ENCODE measurements around the gene SVEP1. TPM values are rescaled to one million over a fixed set of nuclear protein-coding genes. Genes with fewer than 3 reads are reported as not detected.
A peak's percentile ranks its signal among the peaks of the same experiment; 100 is the strongest.

Gene SVEP1
- 0.56 and 0.74 TPM in 2 replicates for total RNA-seq (ENCODE audit: low replicate concordance)

DNA sequence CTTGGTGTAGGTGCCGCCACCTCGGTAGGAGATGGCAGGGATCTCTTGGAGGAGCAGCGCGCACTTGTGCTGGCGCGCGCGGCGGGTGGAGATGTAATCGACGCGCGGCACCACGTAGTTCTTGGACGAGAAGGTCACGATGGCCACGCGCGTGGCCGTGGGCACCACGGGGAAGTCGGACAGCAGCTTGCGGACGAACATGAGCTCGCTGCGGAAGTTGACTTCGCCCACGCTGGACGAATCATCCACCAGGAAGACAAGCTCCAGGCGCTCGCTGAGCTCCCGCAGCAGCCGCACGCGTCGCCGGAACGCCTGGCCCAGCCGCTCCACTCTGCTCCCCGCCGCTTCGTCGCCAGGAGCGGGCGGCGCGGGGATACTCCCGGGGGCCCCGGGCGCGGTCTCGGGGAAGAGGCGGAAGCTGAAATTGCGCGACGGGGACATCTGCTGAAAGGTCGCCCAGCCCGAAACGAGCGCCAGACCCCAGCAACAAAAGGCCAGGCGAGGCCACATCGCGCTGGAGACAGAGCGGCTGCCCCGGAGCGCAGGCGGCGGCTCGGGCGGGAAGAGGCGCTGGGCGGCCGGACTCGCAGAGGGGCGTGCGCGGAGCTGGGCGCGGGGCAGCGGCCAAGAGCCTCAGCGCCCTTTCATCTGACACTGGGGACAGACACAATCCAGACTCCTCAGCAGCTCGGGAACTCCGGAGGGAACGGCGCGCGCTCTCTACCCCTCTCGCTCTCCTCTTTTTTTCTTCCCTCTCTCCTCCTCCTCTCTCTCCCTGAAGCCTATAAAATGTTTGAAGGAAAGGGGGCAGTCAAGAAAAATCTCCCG is at the start of gene SVEP1:
Gene SVEP1, minus strand, starts transcription at position 708 of the 828 bp plus-strand sequence. Its CDS starts 198 bp downstream, at position 510.
- Mint-ChIP-seq H3K9me3 (peaks cover 3% of the 10 kb centered on the region), H3K4me1 (peaks cover 18% of the 10 kb centered on the region), H3K27ac (peak within 1 kb of the TSS; percentile 85), H3K27me3 (ENCODE audit: insufficient read depth, low read depth) (peaks cover 15% of the 10 kb centered on the region), H3K36me3 (no peaks in the 10 kb centered on the region), H3K4me3 (peak within 1 kb of the TSS; percentile 91)
- Histone ChIP-seq H3K27ac (no peak within 1 kb of the TSS), H4K20me1 (ENCODE audit: low read depth) (peaks cover 2% of the 10 kb centered on the region), H3K9me3 (ENCODE audit: low read depth) (no peaks in the 10 kb centered on the region), H3F3A (ENCODE audit: low read depth) (no peaks in the 10 kb centered on the region), H2AFZ (replicated peaks) (peak within 1 kb of the TSS; percentile 90), H3K79me2 (ENCODE audit: low read depth) (no peaks in the 10 kb centered on the region), H3K9ac (no peak within 1 kb of the TSS), H3K4me2 (peak within 1 kb of the TSS; percentile 89), H3K36me3 (no peaks in the 10 kb centered on the region), H3K4me3 (peak within 1 kb of the TSS; percentile 61), H3K4me1 (peaks cover 7% of the 10 kb centered on the region), H3K27me3 (peaks cover 53% of the 10 kb centered on the region)
- TF ChIP-seq, protein P1, sequence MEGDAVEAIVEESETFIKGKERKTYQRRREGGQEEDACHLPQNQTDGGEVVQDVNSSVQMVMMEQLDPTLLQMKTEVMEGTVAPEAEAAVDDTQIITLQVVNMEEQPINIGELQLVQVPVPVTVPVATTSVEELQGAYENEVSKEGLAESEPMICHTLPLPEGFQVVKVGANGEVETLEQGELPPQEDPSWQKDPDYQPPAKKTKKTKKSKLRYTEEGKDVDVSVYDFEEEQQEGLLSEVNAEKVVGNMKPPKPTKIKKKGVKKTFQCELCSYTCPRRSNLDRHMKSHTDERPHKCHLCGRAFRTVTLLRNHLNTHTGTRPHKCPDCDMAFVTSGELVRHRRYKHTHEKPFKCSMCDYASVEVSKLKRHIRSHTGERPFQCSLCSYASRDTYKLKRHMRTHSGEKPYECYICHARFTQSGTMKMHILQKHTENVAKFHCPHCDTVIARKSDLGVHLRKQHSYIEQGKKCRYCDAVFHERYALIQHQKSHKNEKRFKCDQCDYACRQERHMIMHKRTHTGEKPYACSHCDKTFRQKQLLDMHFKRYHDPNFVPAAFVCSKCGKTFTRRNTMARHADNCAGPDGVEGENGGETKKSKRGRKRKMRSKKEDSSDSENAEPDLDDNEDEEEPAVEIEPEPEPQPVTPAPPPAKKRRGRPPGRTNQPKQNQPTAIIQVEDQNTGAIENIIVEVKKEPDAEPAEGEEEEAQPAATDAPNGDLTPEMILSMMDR (IDR thresholded peaks at IDR 0.05) = no peak
- peak; percentile 31 for TF ChIP-seq EZH2phosphoT487 (IDR thresholded peaks at IDR 0.05)
- peak; percentile 83 for TF ChIP-seq EZH2 (IDR thresholded peaks at IDR 0.05)
- DNase-seq (ENCODE audit: low spot score) = peak; percentile 75

DNA sequence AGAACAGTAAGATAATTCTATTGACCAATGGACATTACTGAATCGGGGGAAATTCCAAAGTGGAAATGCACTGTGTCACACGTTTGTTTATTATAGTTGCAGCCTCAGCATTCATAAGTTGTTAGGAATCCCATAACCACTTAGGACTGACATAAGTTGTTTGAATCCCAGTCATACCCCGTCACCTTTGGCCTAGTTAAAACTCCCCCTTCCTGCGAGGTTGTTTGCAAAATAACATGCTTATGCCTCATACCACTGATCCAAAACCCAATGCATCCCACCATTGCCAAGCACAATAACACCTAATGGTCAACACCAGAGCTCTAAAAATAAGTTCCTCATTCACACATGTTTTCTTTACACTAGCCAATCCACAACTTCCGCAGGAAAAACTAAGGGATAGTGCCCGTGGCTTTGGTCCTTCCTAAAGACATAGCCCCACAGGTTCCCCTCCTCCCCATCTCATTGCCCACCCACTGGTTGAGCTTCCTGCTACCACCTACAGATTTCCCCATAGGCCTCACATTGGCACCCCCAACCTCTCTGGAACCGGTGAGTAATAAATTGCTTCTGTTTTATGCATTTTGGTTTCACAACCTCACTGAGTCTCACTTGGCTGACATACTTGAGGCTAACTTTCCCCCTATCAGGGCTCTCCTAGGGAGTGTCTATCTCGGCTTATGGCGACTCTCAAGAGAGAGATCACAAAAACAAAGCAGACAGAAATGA is 46.7 kb upstream of the SVEP1 start:
- Histone ChIP-seq H3K9ac (no peak overlapping the region), H2AFZ (replicated peaks) (no peak overlapping the region), H3K36me3 (no peaks in the 10 kb centered on the region), H3K9me3 (ENCODE audit: low read depth) (no peaks in the 10 kb centered on the region), H3K4me3 (no peak overlapping the region), H3K79me2 (ENCODE audit: low read depth) (no peaks in the 10 kb centered on the region), H3K4me2 (no peak overlapping the region), H4K20me1 (ENCODE audit: low read depth) (no peaks in the 10 kb centered on the region), H3K27ac (no peak overlapping the region), H3K27me3 (no peaks in the 10 kb centered on the region), H3F3A (ENCODE audit: low read depth) (no peaks in the 10 kb centered on the region), H3K4me1 (no peaks in the 10 kb centered on the region)
- H3K4me3 Mint-ChIP-seq = no peak overlapping the region
- H3K36me3 Mint-ChIP-seq = no peaks in the 10 kb centered on the region
- TF ChIP-seq EZH2 (IDR thresholded peaks at IDR 0.05) (no peak), EZH2phosphoT487 (IDR thresholded peaks at IDR 0.05) (no peak)
- TF ChIP-seq, protein P1 (IDR thresholded peaks at IDR 0.05) = no peak
- no peak for DNase-seq (ENCODE audit: low spot score)
- H3K27ac Mint-ChIP-seq = no peak overlapping the region
- H3K4me1 Mint-ChIP-seq = no peaks in the 10 kb centered on the region
- H3K27me3 Mint-ChIP-seq (ENCODE audit: insufficient read depth, low read depth) = no peaks in the 10 kb centered on the region
- H3K9me3 Mint-ChIP-seq = peaks cover 2% of the 10 kb centered on the region

DNA sequence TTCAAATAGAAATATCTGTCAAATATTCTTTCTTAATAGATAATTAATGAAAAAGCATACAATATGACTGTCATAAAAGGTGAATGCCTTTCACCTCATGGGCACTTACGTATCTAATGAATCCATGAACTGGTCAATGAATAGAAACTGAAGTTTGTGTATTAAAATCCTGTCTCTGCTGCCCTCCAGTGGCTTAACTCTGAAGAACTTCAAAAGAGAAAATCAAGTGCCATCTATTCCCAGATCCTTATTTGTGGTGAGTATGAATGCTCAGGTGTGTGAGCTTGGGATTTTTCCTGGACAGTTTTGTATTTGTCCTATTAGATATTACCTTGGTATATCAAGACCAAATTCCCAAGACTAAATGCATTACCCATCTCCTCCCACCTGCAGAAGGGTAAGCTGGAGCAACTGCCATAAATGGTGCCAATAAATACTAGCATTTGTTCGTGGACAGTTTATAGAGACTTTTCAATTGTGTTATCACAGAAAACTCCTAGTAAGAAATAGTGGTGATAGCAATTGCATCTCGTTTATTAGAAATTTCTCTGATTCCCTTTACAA is 44.0 kb upstream of the SVEP1 start:
- Histone ChIP-seq H3K4me2 (no peak overlapping the region), H3K9ac (no peak overlapping the region), H3K79me2 (ENCODE audit: low read depth) (no peaks in the 10 kb centered on the region), H4K20me1 (ENCODE audit: low read depth) (no peaks in the 10 kb centered on the region), H3K36me3 (no peaks in the 10 kb centered on the region), H2AFZ (replicated peaks) (no peak overlapping the region), H3K27me3 (no peaks in the 10 kb centered on the region), H3K4me3 (no peak overlapping the region), H3F3A (ENCODE audit: low read depth) (no peaks in the 10 kb centered on the region), H3K9me3 (ENCODE audit: low read depth) (no peaks in the 10 kb centered on the region), H3K27ac (no peak overlapping the region), H3K4me1 (no peaks in the 10 kb centered on the region)
- TF ChIP-seq EZH2 (IDR thresholded peaks at IDR 0.05) = no peak
- TF ChIP-seq, protein P1 (IDR thresholded peaks at IDR 0.05) = peak; percentile 77
- DNase-seq (ENCODE audit: low spot score) = peak; percentile 67
- Mint-ChIP-seq H3K36me3 (no peaks in the 10 kb centered on the region), H3K27me3 (ENCODE audit: insufficient read depth, low read depth) (no peaks in the 10 kb centered on the region), H3K4me1 (no peaks in the 10 kb centered on the region), H3K4me3 (no peak overlapping the region), H3K27ac (no peak overlapping the region), H3K9me3 (no peaks in the 10 kb centered on the region)

Measured in neural progenitor cell (in vitro differentiated cells).